K562 (cell line): ENCODE results near the gene ACOX1. TPM values are rescaled to one million over a fixed set of nuclear protein-coding genes. Genes with fewer than 3 reads are reported as not detected.

Experiments
- SRSF3 ChIP-seq: fragments of 200-400 bp; formaldehyde crosslinking; IDR thresholded peaks from 2 replicates; pipeline ENCODE4 v1.6.1; 2016; ENCODE audit warnings: mild to moderate bottlenecking, low read length, moderate library complexity; ENCODE audit not compliant: insufficient read depth
- ZBTB2 ChIP-seq: fragments of 450-650 bp; IDR thresholded peaks from 2 replicates; pipeline ENCODE4 v1.6.1; 2016; ENCODE audit warnings: antibody characterized with exemption
- ZNF124 ChIP-seq: sonication (generic); formaldehyde crosslinking; IDR thresholded peaks from 2 replicates; pipeline ENCODE4 v1.8.1; 2022; ENCODE audit warnings: missing genetic modification reagents
- polyA plus RNA-seq, 8 experiments: library from polyadenylated mRNA; depleted of rRNA in 4 of 8; stranded (reverse) in 5 of 8; unstranded in 3 of 8; fragments of >200 nt; fragmentation: Nextera tagmentation in 2 of 8; fragmentation: Illumina TruSeq in 1 of 8; extraction: Ambion mirVana in 2 of 8; extraction: Trizol in 1 of 8; gene quantifications; 2 replicates each; pipeline versions ENCODE4 v1.2.1 to v1.2.3, GENCODE V29; 2011 to 2014; ENCODE audit warnings: inconsistent platforms in 1 of 8, missing spikeins in 1 of 8
- total RNA-seq, 7 experiments: library from RNA; depleted of rRNA in 6 of 7; stranded (reverse); fragments of >200 nt in 6 of 7; fragmentation: Illumina TruSeq in 2 of 7; extraction: Trizol in 2 of 7; gene quantifications; 2 replicates each; pipeline versions ENCODE4 v1.2.1 to v1.2.3, GENCODE V29; 2011 to 2021; ENCODE audit warnings: low replicate concordance in 1 of 7
- TF ChIP-seq, protein P1 (sequence below): sonication (generic); formaldehyde crosslinking; IDR thresholded peaks from 2 replicates; pipeline ENCODE4 v1.8.0; 2022; ENCODE audit warnings: mild to moderate bottlenecking, missing genetic modification reagents, borderline replicate concordance
- TF ChIP-seq, protein P2 (sequence below): fragments of 450-650 bp; IDR thresholded peaks from 2 replicates; pipeline ENCODE4 v1.6.1; 2017; ENCODE audit warnings: mild to moderate bottlenecking, moderate library complexity

Gene ACOX1
- total and polyA plus RNA-seq, 9 of the 15 experiments (the other 6 are each of a cell fraction or from before 2014, with no cell fraction given) = 7.8 to 24.1 (median 14.5) TPM

- TF ChIP-seq ZBTB2 = no peak
- no peak for TF ChIP-seq ZNF124
- no peak for TF ChIP-seq SRSF3
- TF ChIP-seq, protein P1, sequence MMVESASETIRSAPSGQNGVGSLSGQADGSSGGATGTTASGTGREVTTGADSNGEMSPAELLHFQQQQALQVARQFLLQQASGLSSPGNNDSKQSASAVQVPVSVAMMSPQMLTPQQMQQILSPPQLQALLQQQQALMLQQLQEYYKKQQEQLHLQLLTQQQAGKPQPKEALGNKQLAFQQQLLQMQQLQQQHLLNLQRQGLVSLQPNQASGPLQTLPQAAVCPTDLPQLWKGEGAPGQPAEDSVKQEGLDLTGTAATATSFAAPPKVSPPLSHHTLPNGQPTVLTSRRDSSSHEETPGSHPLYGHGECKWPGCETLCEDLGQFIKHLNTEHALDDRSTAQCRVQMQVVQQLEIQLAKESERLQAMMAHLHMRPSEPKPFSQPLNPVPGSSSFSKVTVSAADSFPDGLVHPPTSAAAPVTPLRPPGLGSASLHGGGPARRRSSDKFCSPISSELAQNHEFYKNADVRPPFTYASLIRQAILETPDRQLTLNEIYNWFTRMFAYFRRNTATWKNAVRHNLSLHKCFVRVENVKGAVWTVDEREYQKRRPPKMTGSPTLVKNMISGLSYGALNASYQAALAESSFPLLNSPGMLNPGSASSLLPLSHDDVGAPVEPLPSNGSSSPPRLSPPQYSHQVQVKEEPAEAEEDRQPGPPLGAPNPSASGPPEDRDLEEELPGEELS (CRISPR knock-in tag) = no peak
- TF ChIP-seq, protein P2, sequence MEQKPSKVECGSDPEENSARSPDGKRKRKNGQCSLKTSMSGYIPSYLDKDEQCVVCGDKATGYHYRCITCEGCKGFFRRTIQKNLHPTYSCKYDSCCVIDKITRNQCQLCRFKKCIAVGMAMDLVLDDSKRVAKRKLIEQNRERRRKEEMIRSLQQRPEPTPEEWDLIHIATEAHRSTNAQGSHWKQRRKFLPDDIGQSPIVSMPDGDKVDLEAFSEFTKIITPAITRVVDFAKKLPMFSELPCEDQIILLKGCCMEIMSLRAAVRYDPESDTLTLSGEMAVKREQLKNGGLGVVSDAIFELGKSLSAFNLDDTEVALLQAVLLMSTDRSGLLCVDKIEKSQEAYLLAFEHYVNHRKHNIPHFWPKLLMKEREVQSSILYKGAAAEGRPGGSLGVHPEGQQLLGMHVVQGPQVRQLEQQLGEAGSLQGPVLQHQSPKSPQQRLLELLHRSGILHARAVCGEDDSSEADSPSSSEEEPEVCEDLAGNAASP = no peak
- TF ChIP-seq, all 486 proteins: peak for 0
Measured at GRCh38 chr17:75998327-75998795, 19.4 kb upstream of the ACOX1 start (continued).
